Smooth muscle cell (in vitro differentiated cells): ENCODE measurements around the gene RAI14. TPM values are rescaled to one million over a fixed set of nuclear protein-coding genes. Genes with fewer than 3 reads are reported as not detected.

Experiments
- DNase-seq: peaks from one replicate; lab custom pipeline; 2025; ENCODE audit not compliant: unreplicated experiment; lab: John Stamatoyannopoulos, UW
- H2AFZ ChIP-seq: fragments of 200-600 bp; sonication (generic); 2 replicates; pipeline ENCODE4 v1.6.0; 2016; ENCODE audit warnings: antibody characterized with exemption, low read depth, mild to moderate bottlenecking
- H3F3A ChIP-seq: fragments of 200-600 bp; sonication (generic); 2 replicates; pipeline ENCODE4 v1.6.0; 2017; ENCODE audit warnings: antibody characterized with exemption, low read depth
- H3K27ac ChIP-seq: fragments of 200-600 bp; sonication (generic); 2 replicates; pipeline ENCODE4 v1.5.1; 2016; ENCODE audit warnings: low read depth, mild to moderate bottlenecking
- H3K27me3 ChIP-seq: fragments of 200-600 bp; sonication (generic); 2 replicates; pipeline ENCODE4 v1.6.1; 2016; ENCODE audit warnings: low read depth, mild to moderate bottlenecking
- H3K36me3 ChIP-seq: fragments of 200-600 bp; sonication (generic); 2 replicates; pipeline ENCODE4 v1.5.1; 2016; ENCODE audit warnings: low read depth
- H3K4me1 ChIP-seq: fragments of 200-600 bp; sonication (generic); 2 replicates; pipeline ENCODE4 v1.5.1; 2016; ENCODE audit warnings: low read depth
- H3K4me2 ChIP-seq: fragments of 200-600 bp; sonication (generic); 2 replicates; pipeline ENCODE4 v1.6.0; 2016; ENCODE audit warnings: mild to moderate bottlenecking
- H3K4me3 ChIP-seq: fragments of 200-600 bp; sonication (generic); 2 replicates; pipeline ENCODE4 v1.5.1; 2016; ENCODE audit warnings: mild to moderate bottlenecking
- H3K79me2 ChIP-seq: fragments of 200-600 bp; sonication (generic); 2 replicates; pipeline ENCODE4 v1.6.0; 2016; ENCODE audit warnings: low read depth, mild to moderate bottlenecking
- H3K9ac ChIP-seq: fragments of 200-600 bp; sonication (generic); 2 replicates; pipeline ENCODE4 v1.6.0; 2016; ENCODE audit warnings: low read depth
- H3K9me3 ChIP-seq: fragments of 200-600 bp; sonication (generic); replicated peaks from 2 replicates; pipeline ENCODE4 v1.5.1; 2016; ENCODE audit warnings: low read depth
- H4K20me1 ChIP-seq: fragments of 200-600 bp; sonication (generic); 2 replicates; pipeline ENCODE4 v1.6.0; 2016; ENCODE audit warnings: low read depth
- WGBS: methylation state at CpG from one replicate; pipeline ENCODE4 v1.1.7; 2016; ENCODE audit warnings: low lambda C conversion rate; 5-methylcytosine and 5-hydroxymethylcytosine counted together
- polyA plus RNA-seq: library from polyadenylated mRNA; unstranded; fragments of >200 nt; fragmentation: Nextera tagmentation; extraction: Ambion mirVana; gene quantifications from 2 replicates; pipeline ENCODE4 v1.2.1, GENCODE V29; 2016
- total RNA-seq: library from RNA; depleted of rRNA; stranded (reverse); fragments of >200 nt; gene quantifications from 2 replicates; pipeline ENCODE4 v1.2.3, GENCODE V29; 2014
- TF ChIP-seq, protein P1 (sequence below): fragments of 200-600 bp; sonication (generic); IDR thresholded peaks from 2 replicates; pipeline ENCODE4 v1.5.1; 2017; ENCODE audit warnings: borderline replicate concordance, mild to moderate bottlenecking, antibody characterized with exemption; ENCODE audit not compliant: insufficient read depth, poor library complexity, severe bottlenecking

The RAI14 gene
- total and polyA plus RNA-seq, 2 experiments from 2014 or later = 111 to 209 TPM

DNA sequence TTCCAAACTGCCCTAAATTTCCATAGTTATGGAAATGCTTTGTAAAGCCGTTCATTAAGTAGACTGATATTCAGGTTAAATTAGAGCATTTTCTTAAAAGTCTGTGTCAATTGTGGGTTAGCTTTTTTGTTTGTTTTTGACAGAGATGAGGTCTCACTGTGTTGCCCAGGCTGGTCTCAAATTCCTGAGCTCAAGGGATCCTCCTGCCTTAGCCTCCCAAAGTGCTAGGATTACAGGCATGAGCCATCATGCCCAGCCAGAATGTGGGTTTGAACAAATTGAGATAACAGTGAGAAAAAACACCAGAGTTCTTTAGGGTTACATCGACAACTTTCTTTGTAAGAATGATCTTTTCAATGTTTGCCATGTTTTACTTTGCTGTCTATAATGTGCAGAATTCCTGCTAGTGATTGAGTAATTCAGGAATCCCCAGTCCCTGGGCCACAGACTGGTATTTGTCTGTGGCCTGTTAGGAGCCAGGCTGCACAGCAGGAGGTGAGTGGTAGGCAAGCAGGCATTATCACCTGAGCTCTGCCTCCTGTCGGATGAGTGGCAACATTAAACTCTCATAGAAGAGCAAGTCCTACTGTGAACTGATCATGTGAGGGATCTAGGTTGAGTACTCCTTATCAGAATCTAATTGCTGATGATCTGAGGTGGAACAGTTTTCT lies 80.5 kb downstream of the RAI14 start:
- no peaks in the 10 kb centered on the region for H3K27me3 ChIP-seq
- H3K9ac ChIP-seq = no peak overlapping the region
- H3K27ac ChIP-seq = peak overlapping the region; percentile 90
- no peak for DNase-seq
- peaks cover 85% of the 10 kb centered on the region for H3K79me2 ChIP-seq
- 56% methylated on average over 3 of the region's 3 CpGs for WGBS
- H3F3A ChIP-seq = peaks cover 37% of the 10 kb centered on the region
- no peaks in the 10 kb centered on the region for H3K9me3 ChIP-seq
- H2AFZ ChIP-seq = no peak overlapping the region
- H3K4me3 ChIP-seq = no peak overlapping the region
- H3K4me2 ChIP-seq = peak overlapping the region; percentile 9
- H3K36me3 ChIP-seq = no peaks in the 10 kb centered on the region
- H4K20me1 ChIP-seq = peaks cover 84% of the 10 kb centered on the region
- TF ChIP-seq, protein P1, sequence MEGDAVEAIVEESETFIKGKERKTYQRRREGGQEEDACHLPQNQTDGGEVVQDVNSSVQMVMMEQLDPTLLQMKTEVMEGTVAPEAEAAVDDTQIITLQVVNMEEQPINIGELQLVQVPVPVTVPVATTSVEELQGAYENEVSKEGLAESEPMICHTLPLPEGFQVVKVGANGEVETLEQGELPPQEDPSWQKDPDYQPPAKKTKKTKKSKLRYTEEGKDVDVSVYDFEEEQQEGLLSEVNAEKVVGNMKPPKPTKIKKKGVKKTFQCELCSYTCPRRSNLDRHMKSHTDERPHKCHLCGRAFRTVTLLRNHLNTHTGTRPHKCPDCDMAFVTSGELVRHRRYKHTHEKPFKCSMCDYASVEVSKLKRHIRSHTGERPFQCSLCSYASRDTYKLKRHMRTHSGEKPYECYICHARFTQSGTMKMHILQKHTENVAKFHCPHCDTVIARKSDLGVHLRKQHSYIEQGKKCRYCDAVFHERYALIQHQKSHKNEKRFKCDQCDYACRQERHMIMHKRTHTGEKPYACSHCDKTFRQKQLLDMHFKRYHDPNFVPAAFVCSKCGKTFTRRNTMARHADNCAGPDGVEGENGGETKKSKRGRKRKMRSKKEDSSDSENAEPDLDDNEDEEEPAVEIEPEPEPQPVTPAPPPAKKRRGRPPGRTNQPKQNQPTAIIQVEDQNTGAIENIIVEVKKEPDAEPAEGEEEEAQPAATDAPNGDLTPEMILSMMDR = no peak
- H3K4me1 ChIP-seq = no peaks in the 10 kb centered on the region

DNA sequence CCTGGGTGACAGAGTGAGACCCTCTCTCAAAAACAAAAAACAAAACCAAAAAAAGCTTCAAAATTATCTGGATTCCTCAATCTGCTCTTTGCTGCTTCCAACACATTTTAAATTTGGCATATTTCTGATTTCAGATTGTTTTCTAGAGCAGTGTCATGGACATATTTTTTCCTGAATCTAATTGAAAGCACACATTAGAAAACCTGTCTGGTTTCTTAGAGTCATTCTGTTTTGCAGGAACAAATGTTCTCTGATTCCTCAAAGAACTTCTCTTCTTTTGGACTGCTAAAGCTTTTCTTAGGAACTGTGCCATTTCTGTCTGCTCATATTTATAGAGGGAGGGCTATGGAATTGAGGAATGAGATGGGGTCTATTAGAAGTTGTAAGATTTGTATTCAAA lies 81.6 kb downstream of the RAI14 start:
- peak overlapping the region; percentile 90 for H3K27ac ChIP-seq
- H4K20me1 ChIP-seq = peaks cover 77% of the 10 kb centered on the region
- DNase-seq = no peak
- H3K9ac ChIP-seq = no peak overlapping the region
- H2AFZ ChIP-seq = no peak overlapping the region
- no peaks in the 10 kb centered on the region for H3K4me1 ChIP-seq
- H3K27me3 ChIP-seq = no peaks in the 10 kb centered on the region
- no peak overlapping the region for H3K4me2 ChIP-seq
- no peaks in the 10 kb centered on the region for H3K36me3 ChIP-seq
- H3K4me3 ChIP-seq = no peak overlapping the region
- peaks cover 37% of the 10 kb centered on the region for H3F3A ChIP-seq
- H3K9me3 ChIP-seq = no peaks in the 10 kb centered on the region
- TF ChIP-seq, protein P1 = no peak
- H3K79me2 ChIP-seq = peaks cover 86% of the 10 kb centered on the region

DNA sequence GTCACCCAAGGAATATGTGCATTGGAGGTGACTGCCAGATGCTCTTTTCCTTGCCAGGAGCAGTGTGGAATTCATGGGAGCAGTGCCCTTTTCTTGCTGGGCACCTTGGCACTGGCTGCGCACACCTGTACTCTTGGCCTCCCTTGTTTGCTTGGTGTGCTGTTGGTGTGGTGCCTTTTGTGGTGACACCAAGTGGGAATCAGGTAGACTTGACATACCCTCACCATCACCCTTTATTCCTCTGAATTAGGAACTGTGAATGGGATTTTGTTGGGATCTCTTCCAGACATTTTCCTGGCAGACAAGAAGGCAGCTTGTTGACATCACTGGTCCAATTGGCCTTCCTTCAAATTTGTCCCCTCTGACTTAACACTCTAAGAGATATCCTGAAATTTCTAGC lies 82.3 kb downstream of the RAI14 start:
- Histone ChIP-seq H3K9ac (no peak overlapping the region), H4K20me1 (peaks cover 70% of the 10 kb centered on the region), H3K27ac (peak overlapping the region; percentile 90), H3F3A (peaks cover 37% of the 10 kb centered on the region), H3K9me3 (no peaks in the 10 kb centered on the region), H3K4me3 (no peak overlapping the region), H3K4me2 (no peak overlapping the region), H3K79me2 (peaks cover 86% of the 10 kb centered on the region), H3K36me3 (no peaks in the 10 kb centered on the region), H3K4me1 (no peaks in the 10 kb centered on the region), H2AFZ (no peak overlapping the region), H3K27me3 (no peaks in the 10 kb centered on the region)
- DNase-seq = no peak
- TF ChIP-seq, protein P1 = no peak
- WGBS = 100% methylated on average over 1 of the region's 1 CpG

DNA sequence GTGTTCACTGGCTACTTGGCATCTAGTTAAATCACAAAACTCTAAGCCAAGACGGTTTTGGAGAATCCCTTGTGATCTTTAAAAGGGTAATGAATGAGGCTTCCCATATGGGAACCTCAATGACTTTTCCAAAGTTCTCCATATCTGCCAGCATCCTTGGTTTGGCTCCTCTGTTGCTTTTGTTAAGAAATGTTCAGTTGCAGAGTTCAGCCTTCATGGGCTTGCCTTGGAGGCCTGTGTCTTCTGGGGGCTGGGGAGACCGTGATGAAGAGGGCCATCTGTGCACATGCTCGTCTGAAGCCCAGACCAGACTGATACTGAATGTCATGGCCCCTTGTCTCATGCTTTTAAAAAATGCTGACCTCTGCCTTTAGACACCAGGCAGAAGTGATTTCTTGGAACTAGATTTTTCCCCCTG lies 84.3 kb downstream of the RAI14 start:
- TF ChIP-seq, protein P1 = no peak
- H3K4me1 ChIP-seq = peaks cover 5% of the 10 kb centered on the region
- H3K9me3 ChIP-seq = no peaks in the 10 kb centered on the region
- H3K27me3 ChIP-seq = no peaks in the 10 kb centered on the region
- H2AFZ ChIP-seq = no peak overlapping the region
- peak overlapping the region; percentile 34 for H3K4me2 ChIP-seq
- no peak overlapping the region for H3K4me3 ChIP-seq
- peaks cover 51% of the 10 kb centered on the region for H4K20me1 ChIP-seq
- peaks cover 44% of the 10 kb centered on the region for H3F3A ChIP-seq
- H3K36me3 ChIP-seq = no peaks in the 10 kb centered on the region
- H3K79me2 ChIP-seq = peaks cover 76% of the 10 kb centered on the region
- peak overlapping the region; percentile 7 for H3K9ac ChIP-seq
- WGBS = 40% methylated on average over 3 of the region's 3 CpGs
- no peak for DNase-seq
- H3K27ac ChIP-seq = peak overlapping the region; percentile 90
